Measurements from ENCODE around the gene EXT2.

- TF ChIP-seq, protein P1, sequence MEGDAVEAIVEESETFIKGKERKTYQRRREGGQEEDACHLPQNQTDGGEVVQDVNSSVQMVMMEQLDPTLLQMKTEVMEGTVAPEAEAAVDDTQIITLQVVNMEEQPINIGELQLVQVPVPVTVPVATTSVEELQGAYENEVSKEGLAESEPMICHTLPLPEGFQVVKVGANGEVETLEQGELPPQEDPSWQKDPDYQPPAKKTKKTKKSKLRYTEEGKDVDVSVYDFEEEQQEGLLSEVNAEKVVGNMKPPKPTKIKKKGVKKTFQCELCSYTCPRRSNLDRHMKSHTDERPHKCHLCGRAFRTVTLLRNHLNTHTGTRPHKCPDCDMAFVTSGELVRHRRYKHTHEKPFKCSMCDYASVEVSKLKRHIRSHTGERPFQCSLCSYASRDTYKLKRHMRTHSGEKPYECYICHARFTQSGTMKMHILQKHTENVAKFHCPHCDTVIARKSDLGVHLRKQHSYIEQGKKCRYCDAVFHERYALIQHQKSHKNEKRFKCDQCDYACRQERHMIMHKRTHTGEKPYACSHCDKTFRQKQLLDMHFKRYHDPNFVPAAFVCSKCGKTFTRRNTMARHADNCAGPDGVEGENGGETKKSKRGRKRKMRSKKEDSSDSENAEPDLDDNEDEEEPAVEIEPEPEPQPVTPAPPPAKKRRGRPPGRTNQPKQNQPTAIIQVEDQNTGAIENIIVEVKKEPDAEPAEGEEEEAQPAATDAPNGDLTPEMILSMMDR (IDR thresholded peaks at IDR 0.05; ENCODE audit: low read depth, low read length, poor library complexity, severe bottlenecking): no peak
- TF ChIP-seq EZH2phosphoT487 (IDR thresholded peaks at IDR 0.05; ENCODE audit: borderline replicate concordance, low read length): no peak
Observed at GRCh38 chr11:44180107-44180506, 84.6 kb downstream of the EXT2 start.

Data from DOHH2 (cell line).